Neuronal stem cell (in vitro differentiated cells): Measurements from ENCODE around the gene BAZ2B.

ENCODE experiments used
- DNase-seq: peaks from one replicate; pipeline ENCODE4 v3.0.0-alpha.2; 2013; ENCODE audit warnings: low spot score
- H2AFZ ChIP-seq: one replicate; pipeline ENCODE4 v1.6.1; 2013; ENCODE audit warnings: mild to moderate bottlenecking, low read length, inconsistent platforms
- H2AK5ac ChIP-seq: 2 replicates; pipeline ENCODE4 v1.6.1; 2013; ENCODE audit warnings: low read depth, mild to moderate bottlenecking, inconsistent platforms, low read length, moderate library complexity, mixed read lengths
- H2BK120ac ChIP-seq: 2 replicates; pipeline ENCODE4 v1.6.1; 2013; ENCODE audit warnings: low read depth, mild to moderate bottlenecking, inconsistent platforms, low read length, moderate library complexity, mixed read lengths
- H2BK12ac ChIP-seq: one replicate; pipeline ENCODE4 v1.6.1; 2013; ENCODE audit warnings: low read length, inconsistent platforms
- H2BK15ac ChIP-seq: 2 replicates; pipeline ENCODE4 v1.6.1; 2013; ENCODE audit warnings: mild to moderate bottlenecking, low read length, inconsistent platforms, mixed read lengths
- H2BK5ac ChIP-seq: one replicate; pipeline ENCODE4 v1.6.1; 2013; ENCODE audit warnings: inconsistent platforms, mild to moderate bottlenecking, low read length, moderate library complexity
- H3K14ac ChIP-seq: one replicate; pipeline ENCODE4 v1.6.1; 2013; ENCODE audit warnings: low read length, inconsistent platforms
- H3K18ac ChIP-seq: 2 replicates; pipeline ENCODE4 v1.6.1; 2013; ENCODE audit warnings: low read length, inconsistent platforms
- H3K23ac ChIP-seq: 2 replicates; pipeline ENCODE4 v1.6.1; 2013; ENCODE audit warnings: low read depth, mild to moderate bottlenecking, mixed read lengths, low read length, inconsistent platforms; ENCODE audit not compliant: poor library complexity
- H3K27ac ChIP-seq: replicated peaks from 3 replicates; pipeline ENCODE4 v1.5.1; 2013; ENCODE audit warnings: low read length, inconsistent platforms
- H3K27me3 ChIP-seq, 3 experiments: 2 replicates each; pipeline ENCODE4 v1.6.1; 2013; ENCODE audit warnings: low read length in 3 of 3, mild to moderate bottlenecking in 2 of 3, inconsistent platforms in 1 of 3, low read depth in 1 of 3, mixed read lengths in 1 of 3, moderate library complexity in 1 of 3; ENCODE audit not compliant: control insufficient read depth in 3 of 3, insufficient read depth in 3 of 3
- H3K36me3 ChIP-seq, 2 donors: replicated peaks in 1 of 2; 2 replicates each; pipeline ENCODE4 v1.6.1; 2013; ENCODE audit warnings: low read length in 2 of 2; ENCODE audit not compliant: control insufficient read depth in 2 of 2, insufficient read depth in 2 of 2
- H3K4ac ChIP-seq: 2 replicates; pipeline ENCODE4 v1.6.1; 2013; ENCODE audit warnings: inconsistent platforms, mild to moderate bottlenecking, low read length, moderate library complexity
- H3K4me1 ChIP-seq, 2 donors: 1 replicate in 1 of 2; 2 replicates in 1 of 2; pipeline ENCODE4 v1.6.1; 2013; ENCODE audit warnings: low read length in 2 of 2, low read depth in 1 of 2; ENCODE audit not compliant: control insufficient read depth in 2 of 2, insufficient read depth in 1 of 2
- H3K4me2 ChIP-seq: one replicate; pipeline ENCODE4 v1.6.1; 2013; ENCODE audit warnings: mild to moderate bottlenecking, low read length, inconsistent platforms; ENCODE audit not compliant: insufficient read depth, poor library complexity, severe bottlenecking
- H3K4me3 ChIP-seq, 2 donors: 2 replicates each; pipeline ENCODE4 v1.5.1; 2013; ENCODE audit warnings: low read length in 2 of 2, mild to moderate bottlenecking in 2 of 2, inconsistent platforms in 1 of 2, moderate library complexity in 1 of 2
- H3K79me1 ChIP-seq: one replicate; pipeline ENCODE4 v1.6.1; 2013; ENCODE audit warnings: low read depth, mild to moderate bottlenecking, inconsistent platforms, low read length, moderate library complexity
- H3K9ac ChIP-seq: one replicate; pipeline ENCODE4 v1.6.1; 2013; ENCODE audit warnings: mild to moderate bottlenecking, low read depth, low read length, inconsistent platforms; ENCODE audit not compliant: poor library complexity
- H3K9me3 ChIP-seq, 2 donors: replicated peaks in 1 of 2; 2 replicates each; pipeline versions ENCODE3 to v1.6.1; 2013; ENCODE audit warnings: low read length in 2 of 2, mild to moderate bottlenecking in 2 of 2, inconsistent platforms in 1 of 2, low read depth in 1 of 2, mixed read lengths in 1 of 2, moderate library complexity in 1 of 2; ENCODE audit not compliant: control insufficient read depth in 2 of 2, insufficient read depth in 1 of 2
- H4K8ac ChIP-seq: one replicate; pipeline ENCODE4 v1.6.1; 2013; ENCODE audit warnings: low read depth, mild to moderate bottlenecking, inconsistent platforms, low read length, moderate library complexity
- H4K91ac ChIP-seq: one replicate; pipeline ENCODE4 v1.6.1; 2013; ENCODE audit warnings: low read length, low read depth, mild to moderate bottlenecking, inconsistent platforms; ENCODE audit not compliant: poor library complexity
- WGBS, 2 donors: extraction: QIAGEN DNeasy Blood & Tissue Kit; methylation state at CpG; one replicate each; pipeline ENCODE4 v1.1.7; 2013; ENCODE audit warnings: missing lambda C conversion rate in 2 of 2, mixed read lengths in 1 of 2; ENCODE audit not compliant: insufficient read length in 2 of 2, insufficient replicate concordance in 1 of 2; ENCODE audit errors: extremely low coverage in 2 of 2; 5-methylcytosine and 5-hydroxymethylcytosine counted together

BAZ2B gene

DNA sequence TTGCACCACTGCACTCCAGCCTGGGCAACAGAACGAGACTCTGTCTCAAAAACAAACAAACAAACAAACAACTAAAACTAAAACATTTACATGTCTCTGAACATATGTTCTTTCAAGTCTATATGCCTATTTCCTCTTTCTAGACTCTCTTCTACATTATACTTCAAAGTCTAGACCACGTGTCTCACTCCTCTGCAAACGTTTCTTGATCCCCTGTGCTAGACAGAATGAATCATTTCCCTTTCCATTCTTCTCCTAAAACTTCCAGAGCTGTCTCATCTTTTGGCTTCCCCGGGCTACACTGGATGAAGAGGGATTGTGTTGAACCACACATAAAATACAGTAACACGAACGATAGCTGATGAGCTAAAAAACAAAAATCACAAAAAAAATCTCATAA is 67.1 kb downstream of the BAZ2B start:
- H4K91ac ChIP-seq, result no peak overlapping the region
- no peaks in the 10 kb centered on the region for H3K27me3 ChIP-seq
- no peak overlapping the region for H3K9ac ChIP-seq
- H2BK12ac ChIP-seq, result no peak overlapping the region
- no peaks in the 10 kb centered on the region for H3K9me3 ChIP-seq
- DNase-seq, result no peak
- no peaks in the 10 kb centered on the region for H3K4me1 ChIP-seq
- H3K4me2 ChIP-seq, result no peak overlapping the region
- no peak overlapping the region for H2AK5ac ChIP-seq
- H2BK15ac ChIP-seq, result no peak overlapping the region
- H2BK5ac ChIP-seq, result no peak overlapping the region
- no CpG with 5 or more reads among the region's 6 CpGs for WGBS, 2 donors
- peaks cover 0 to 47% of the 10 kb centered on the region in 2 donors for H3K36me3 ChIP-seq
- H3K18ac ChIP-seq, result no peak overlapping the region
- no peak overlapping the region for H3K27ac ChIP-seq
- no peak overlapping the region for H4K8ac ChIP-seq
- H2AFZ ChIP-seq, result no peak overlapping the region
- H3K23ac ChIP-seq, result no peak overlapping the region
- H3K4me3 ChIP-seq, result no peak overlapping the region
- H2BK120ac ChIP-seq, result no peak overlapping the region
- no peak overlapping the region for H3K4ac ChIP-seq
- no peak overlapping the region for H3K14ac ChIP-seq
- H3K79me1 ChIP-seq, result peaks cover 2% of the 10 kb centered on the region

DNA sequence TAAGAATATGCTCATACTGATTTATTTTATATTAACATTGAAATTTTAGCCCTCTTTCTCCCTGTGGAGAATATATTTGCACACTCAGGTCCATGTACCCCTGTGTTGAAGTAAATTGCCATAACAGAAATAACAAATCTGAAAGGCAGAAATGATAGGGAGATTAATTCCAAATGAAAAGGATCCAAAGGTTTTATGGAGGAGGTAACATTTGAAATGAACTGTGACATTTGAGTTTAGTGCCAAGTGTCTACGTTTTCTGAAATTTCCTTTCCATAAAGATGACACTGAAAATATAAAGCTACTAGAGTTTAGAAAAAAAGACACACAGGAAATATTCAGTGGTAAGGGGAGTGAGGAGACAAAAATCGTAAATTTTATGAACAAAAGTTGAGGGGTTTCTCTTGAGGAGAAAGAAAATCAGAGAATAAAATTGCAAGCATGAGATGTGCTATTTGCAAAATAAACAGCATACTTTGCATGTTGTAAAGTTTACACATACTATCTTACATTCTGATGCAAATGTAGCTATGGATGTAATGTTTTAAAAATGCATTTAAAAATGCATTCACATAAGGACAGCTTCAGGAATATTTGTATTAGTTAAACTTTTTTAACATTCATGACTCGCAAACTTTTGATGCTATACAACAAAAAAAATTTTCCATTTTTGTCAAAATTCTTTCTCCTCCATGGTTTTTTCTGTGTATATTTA is 69.5 kb downstream of the BAZ2B start:
- Histone ChIP-seq H2AK5ac (no peak overlapping the region), H3K9ac (no peak overlapping the region), H3K4ac (no peak overlapping the region), H3K18ac (no peak overlapping the region), H2BK5ac (no peak overlapping the region), H3K4me1 (no peaks in the 10 kb centered on the region), H3K27ac (no peak overlapping the region), H2AFZ (no peak overlapping the region), H3K23ac (no peak overlapping the region), H2BK120ac (no peak overlapping the region), H3K36me3 (peaks cover 2 to 52% of the 10 kb centered on the region in 2 donors), H3K27me3 (no peaks in the 10 kb centered on the region), H3K79me1 (peaks cover 2% of the 10 kb centered on the region), H2BK15ac (no peak overlapping the region), H4K8ac (no peak overlapping the region), H4K91ac (no peak overlapping the region), H3K9me3 (peaks cover 2 to 15% of the 10 kb centered on the region in 2 donors), H2BK12ac (no peak overlapping the region), H3K4me2 (no peak overlapping the region), H3K4me3 (no peak overlapping the region), H3K14ac (no peak overlapping the region)
- no peak for DNase-seq
- no CpG with 5 or more reads among the region's 3 CpGs for WGBS, 2 donors

DNA sequence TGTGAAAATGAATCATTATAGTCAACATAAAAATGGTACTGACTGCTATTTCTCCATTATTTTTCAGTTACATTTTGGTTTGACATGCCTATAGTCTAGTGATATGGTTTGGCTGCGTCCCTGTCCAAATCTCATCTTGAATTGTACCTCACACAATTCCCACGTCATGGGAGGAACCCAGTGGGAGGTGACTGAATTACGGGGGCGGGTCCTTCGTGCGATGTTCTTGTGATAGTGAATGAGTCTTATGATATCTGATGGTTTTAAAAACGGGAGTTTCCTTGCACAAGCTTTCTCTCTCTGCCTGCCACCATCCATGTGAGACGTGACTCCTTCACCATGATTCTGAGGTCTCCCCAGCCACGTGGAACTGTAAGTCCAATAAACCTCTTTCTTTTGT is 70.3 kb downstream of the BAZ2B start:
- Histone ChIP-seq H4K8ac (no peak overlapping the region), H2AFZ (no peak overlapping the region), H2BK12ac (no peak overlapping the region), H3K4ac (no peak overlapping the region), H3K14ac (no peak overlapping the region), H3K79me1 (peaks cover 2% of the 10 kb centered on the region), H4K91ac (no peak overlapping the region), H3K27ac (no peak overlapping the region), H2BK120ac (no peak overlapping the region), H3K18ac (no peak overlapping the region), H3K4me3 (no peak overlapping the region), H2AK5ac (no peak overlapping the region), H2BK15ac (no peak overlapping the region), H3K27me3 (no peaks in the 10 kb centered on the region), H3K4me1 (no peaks in the 10 kb centered on the region), H2BK5ac (no peak overlapping the region), H3K9ac (no peak overlapping the region), H3K23ac (no peak overlapping the region), H3K36me3 (peaks cover 2 to 59% of the 10 kb centered on the region in 2 donors), H3K4me2 (no peak overlapping the region), H3K9me3 (peaks cover 2 to 19% of the 10 kb centered on the region in 2 donors)
- no peak for DNase-seq
- no CpG with 5 or more reads among the region's 9 CpGs for WGBS, 2 donors

DNA sequence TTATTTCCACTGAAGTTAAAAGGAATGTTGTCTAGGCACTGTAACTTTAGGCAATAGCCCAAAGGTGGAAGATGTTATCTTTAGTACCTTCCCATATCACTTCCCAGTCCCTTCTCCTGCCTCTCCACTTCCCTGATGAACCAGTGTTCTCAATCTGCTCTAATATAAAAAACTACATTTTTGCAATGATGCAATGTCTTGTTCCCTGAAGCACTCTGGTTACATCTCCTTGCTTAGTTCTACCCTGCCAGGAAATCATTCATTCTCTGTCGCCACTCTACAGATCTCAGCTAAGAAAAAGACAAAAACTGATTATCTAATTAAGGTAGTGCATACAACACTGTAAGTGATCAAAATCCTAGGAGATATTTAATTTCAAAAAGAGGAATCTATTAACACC is 71.3 kb downstream of the BAZ2B start:
- no CpG with 5 or more reads among the region's 1 CpG for whole genome bisulfite sequencing, 2 donors
- no peak overlapping the region for H2BK5ac ChIP-seq
- H3K27me3 ChIP-seq, result no peaks in the 10 kb centered on the region
- H3K4me3 ChIP-seq, result no peak overlapping the region
- H2AK5ac ChIP-seq, result no peak overlapping the region
- H2AFZ ChIP-seq, result no peak overlapping the region
- no peak overlapping the region for H2BK15ac ChIP-seq
- no peaks in the 10 kb centered on the region for H3K4me1 ChIP-seq
- no peak overlapping the region for H3K4ac ChIP-seq
- no peak overlapping the region for H3K18ac ChIP-seq
- peaks cover 2 to 19% of the 10 kb centered on the region in 2 donors for H3K9me3 ChIP-seq
- no peak overlapping the region for H2BK120ac ChIP-seq
- H3K14ac ChIP-seq, result no peak overlapping the region
- peaks cover 2% of the 10 kb centered on the region for H3K79me1 ChIP-seq
- no peak overlapping the region for H4K8ac ChIP-seq
- no peak overlapping the region for H3K4me2 ChIP-seq
- no peak overlapping the region for H3K9ac ChIP-seq
- H3K27ac ChIP-seq, result no peak overlapping the region
- H4K91ac ChIP-seq, result no peak overlapping the region
- H3K23ac ChIP-seq, result no peak overlapping the region
- H2BK12ac ChIP-seq, result no peak overlapping the region
- H3K36me3 ChIP-seq, result peaks cover 2 to 64% of the 10 kb centered on the region in 2 donors
- DNase-seq, result no peak
